K562 (cell line): ENCODE results near the gene TMEM167B. TPM values are rescaled to one million over a fixed set of nuclear protein-coding genes. Genes with fewer than 3 reads are reported as not detected.

ENCODE experiments used
- BCOR ChIP-seq: fragments of 450-650 bp; IDR thresholded peaks from 2 replicates; pipeline ENCODE4 v1.6.1; 2016
- CBFA2T3 ChIP-seq: fragments of 450-650 bp; IDR thresholded peaks from 2 replicates; pipeline ENCODE4 v1.6.1; 2017
- CBX1 ChIP-seq: sonication (generic); IDR thresholded peaks from 2 replicates; pipeline ENCODE4 v1.6.1; 2016; ENCODE audit warnings: antibody characterized with exemption, low read depth, mild to moderate bottlenecking
- ETV5 ChIP-seq: sonication (generic); formaldehyde crosslinking; IDR thresholded peaks from 2 replicates; pipeline ENCODE4 v1.4.0; 2020; ENCODE audit warnings: low read depth, mild to moderate bottlenecking, missing genetic modification reagents
- HMGN3 ChIP-seq: IDR thresholded peaks from 2 replicates; pipeline ENCODE4 v1.6.1; 2011; ENCODE audit warnings: borderline replicate concordance, low read depth, mild to moderate bottlenecking, mixed read lengths, low read length; ENCODE audit not compliant: insufficient read length; ENCODE audit errors: extremely low read depth
- MLLT1 ChIP-seq, 2 experiments: fragments of 450-650 bp; IDR thresholded peaks; 2 replicates each; pipeline ENCODE4 v1.6.1; 2016
- NFIX ChIP-seq: fragments of 250-450 bp; sonication (Bioruptor Pico); IDR thresholded peaks from 2 replicates; pipeline ENCODE4 v1.4.0; 2020; ENCODE audit warnings: low read depth, mild to moderate bottlenecking, moderate library complexity
- NRF1 ChIP-seq, 2 experiments: fragments of 450-650 bp; IDR thresholded peaks in 1 of 2; conservative IDR thresholded peaks in 1 of 2; 2 replicates each; pipeline ENCODE4 v1.6.1; 2014; ENCODE audit warnings: mild to moderate bottlenecking in 2 of 2
- RBM15 ChIP-seq: fragments of 200-400 bp; formaldehyde crosslinking; IDR thresholded peaks from 2 replicates; pipeline ENCODE4 v1.6.1; 2018; ENCODE audit warnings: mild to moderate bottlenecking, low read length, moderate library complexity; ENCODE audit not compliant: insufficient read depth
- REST ChIP-seq, 2 experiments: fragments of 450-650 bp; formaldehyde crosslinking in 1 of 2; IDR thresholded peaks; 2 replicates each; pipeline versions ENCODE4 v1.4.0 to v1.6.1; 2014 to 2020; ENCODE audit warnings: mild to moderate bottlenecking in 2 of 2, borderline replicate concordance in 1 of 2, low read depth in 1 of 2
- TBP ChIP-seq: optimal IDR thresholded peaks from 2 replicates; pipeline ENCODE3; 2011; ENCODE audit warnings: low read depth, low read length, improper control_type of control experiment
- TFE3 ChIP-seq: fragments of 450-650 bp; formaldehyde crosslinking; IDR thresholded peaks from 2 replicates; pipeline ENCODE4 v1.4.0; 2020; ENCODE audit warnings: mild to moderate bottlenecking, mixed read lengths
- THRAP3 ChIP-seq: fragments of 450-650 bp; IDR thresholded peaks from 2 replicates; pipeline ENCODE4 v1.6.1; 2016; ENCODE audit warnings: mild to moderate bottlenecking, inconsistent platforms, borderline replicate concordance
- THRB ChIP-seq: fragments of 450-650 bp; formaldehyde crosslinking; conservative IDR thresholded peaks from 2 replicates; pipeline ENCODE4 v1.4.0; 2022; ENCODE audit warnings: mild to moderate bottlenecking, missing genetic modification characterization
- USF1 ChIP-seq: sonication (generic); formaldehyde crosslinking; IDR thresholded peaks from 2 replicates; pipeline ENCODE4 v1.9.0; 2022; ENCODE audit warnings: mild to moderate bottlenecking, missing genetic modification reagents
- polyA plus RNA-seq, 8 experiments: library from polyadenylated mRNA; depleted of rRNA in 4 of 8; stranded (reverse) in 5 of 8; unstranded in 3 of 8; fragments of >200 nt; fragmentation: Nextera tagmentation in 2 of 8; fragmentation: Illumina TruSeq in 1 of 8; extraction: Ambion mirVana in 2 of 8; extraction: Trizol in 1 of 8; gene quantifications; 2 replicates each; pipeline versions ENCODE4 v1.2.1 to v1.2.3, GENCODE V29; 2011 to 2014; ENCODE audit warnings: inconsistent platforms in 1 of 8, missing spikeins in 1 of 8
- total RNA-seq, 7 experiments: library from RNA; depleted of rRNA in 6 of 7; stranded (reverse); fragments of >200 nt in 6 of 7; fragmentation: Illumina TruSeq in 2 of 7; extraction: Trizol in 2 of 7; gene quantifications; 2 replicates each; pipeline versions ENCODE4 v1.2.1 to v1.2.3, GENCODE V29; 2011 to 2021; ENCODE audit warnings: low replicate concordance in 1 of 7

TMEM167B gene
- total and polyA plus RNA-seq, 9 of the 15 experiments (the other 6 are each of a cell fraction or from before 2014, with no cell fraction given) = 17.2 to 36.4 (median 32.2) TPM

- peak; percentile 31 for TF ChIP-seq REST (IDR thresholded peaks at IDR 0.05; ENCODE audit: borderline replicate concordance)
- TF ChIP-seq REST (CRISPR knock-in tag; IDR thresholded peaks at IDR 0.05; ENCODE audit: low read depth) = no peak
- no peak for TF ChIP-seq RBM15
- TF ChIP-seq HMGN3 = no peak
- TF ChIP-seq TBP = no peak
- no peak for TF ChIP-seq NFIX (CRISPR knock-in tag)
- TF ChIP-seq ETV5 = no peak; the same call in 1 of the 2 replicates
- TF ChIP-seq THRB (CRISPR knock-in tag) = no peak
- peak; percentile 22 to 42; a peak in 1 of 4 replicates for TF ChIP-seq MLLT1 (IDR thresholded peaks at IDR 0.05)
- no peak for TF ChIP-seq TFE3 (CRISPR knock-in tag)
- TF ChIP-seq THRAP3 = peak; percentile 22; the same call in 1 of the 2 replicates
- peak; percentile 55 to 63 for TF ChIP-seq NRF1 (conservative IDR thresholded peaks at IDR 0.05 in 1 of 2, IDR thresholded peaks at IDR 0.05 in 1 of 2)
- no peak for TF ChIP-seq USF1
- TF ChIP-seq CBX1 = no peak
- TF ChIP-seq CBFA2T3 = peak; percentile 99
- TF ChIP-seq BCOR = peak; percentile 82
Observed at GRCh38 chr1:109134423-109134822, 43.9 kb downstream of the TMEM167B start (continued).
